ENCODE measurements around the gene HM13.
"Not testable (repeated sequence)": the region's sequence is repeated elsewhere in the genome, so short reads cannot be mapped to it uniquely, and the experiment has no call there.

The HM13 gene, protein sequence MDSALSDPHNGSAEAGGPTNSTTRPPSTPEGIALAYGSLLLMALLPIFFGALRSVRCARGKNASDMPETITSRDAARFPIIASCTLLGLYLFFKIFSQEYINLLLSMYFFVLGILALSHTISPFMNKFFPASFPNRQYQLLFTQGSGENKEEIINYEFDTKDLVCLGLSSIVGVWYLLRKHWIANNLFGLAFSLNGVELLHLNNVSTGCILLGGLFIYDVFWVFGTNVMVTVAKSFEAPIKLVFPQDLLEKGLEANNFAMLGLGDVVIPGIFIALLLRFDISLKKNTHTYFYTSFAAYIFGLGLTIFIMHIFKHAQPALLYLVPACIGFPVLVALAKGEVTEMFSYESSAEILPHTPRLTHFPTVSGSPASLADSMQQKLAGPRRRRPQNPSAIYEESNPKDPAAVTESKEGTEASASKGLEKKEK

GRCh38 chr20:31514154-31515071, at the start of gene HM13:
HM13 (plus strand) TSS chr20:31514442; CDS start chr20:31514552, 110 bp downstream.
- Histone ChIP-seq H3K27me3 (ENCODE audit: insufficient read depth, low read length) (no peaks in the 10 kb centered on the region), H2AFZ (ENCODE audit: low read depth, low read length) (no peak within 1 kb of the TSS), H3K36me3 (ENCODE audit: insufficient read depth, low read length) (peaks cover 16% of the 10 kb centered on the region), H3K4me1 (ENCODE audit: insufficient read depth, low read length) (peaks cover 14% of the 10 kb centered on the region), H3K9me3 (ENCODE audit: low read length) (no peaks in the 10 kb centered on the region), H3K4me3 (ENCODE audit: low read length) (peak within 1 kb of the TSS; percentile 83)

GRCh38 chr20:31470946-31471345, 43.3 kb upstream of the HM13 start:
- not testable (repeated sequence) for H3K27me3 ChIP-seq (ENCODE audit: insufficient read depth, low read length); H2AFZ ChIP-seq (ENCODE audit: low read depth, low read length); H3K36me3 ChIP-seq (ENCODE audit: insufficient read depth, low read length); H3K4me3 ChIP-seq (ENCODE audit: low read length); H3K9me3 ChIP-seq (ENCODE audit: low read length); H3K4me1 ChIP-seq (ENCODE audit: insufficient read depth, low read length)

DNA sequence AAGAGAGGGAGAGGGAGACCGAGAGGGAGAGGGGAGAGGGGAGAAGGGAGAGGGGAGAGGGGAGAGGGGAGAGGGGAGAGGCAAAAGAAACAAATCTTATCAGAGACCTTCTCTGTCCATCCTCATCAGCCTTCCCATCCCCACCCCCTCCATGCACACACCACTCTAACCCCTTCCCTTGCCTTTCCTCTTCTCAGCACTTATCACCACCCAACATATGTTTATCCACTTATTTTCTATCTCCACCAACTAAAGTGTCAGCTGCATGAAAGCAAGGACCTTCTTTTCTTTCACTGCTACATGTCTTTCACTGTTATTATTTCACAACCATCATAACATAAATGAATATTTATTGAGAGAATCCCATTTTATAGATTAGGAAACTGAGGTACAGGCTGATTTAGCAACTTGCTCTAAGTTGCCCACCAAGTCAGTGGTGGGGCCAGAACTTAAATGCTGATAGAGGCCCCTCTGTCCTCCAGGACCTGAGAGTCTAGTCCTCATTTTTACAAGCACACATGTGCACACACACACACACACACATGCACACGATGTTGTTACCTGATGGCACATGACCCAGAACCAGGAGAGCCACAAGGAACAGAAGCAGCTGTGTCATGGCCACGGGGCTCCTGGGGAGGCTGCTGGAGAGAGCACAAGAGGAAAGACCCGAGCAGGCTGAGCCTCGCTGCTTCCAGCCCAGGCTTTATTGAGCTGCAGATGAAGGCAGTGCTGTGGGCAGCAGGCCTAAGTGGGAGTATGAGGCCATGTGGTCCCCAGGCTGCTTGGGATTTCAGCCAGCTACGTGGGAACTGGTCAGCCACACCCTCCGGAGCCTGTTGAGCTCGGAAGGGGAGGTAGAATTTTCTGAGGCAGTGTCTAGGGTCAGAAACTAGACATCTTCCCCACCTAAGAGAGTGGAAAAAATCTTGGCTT, 41.6 kb upstream of the HM13 start:
- Histone ChIP-seq H2AFZ (ENCODE audit: low read depth, low read length) (no peak overlapping the region), H3K4me1 (ENCODE audit: insufficient read depth, low read length) (no peaks in the 10 kb centered on the region), H3K4me3 (ENCODE audit: low read length) (no peak overlapping the region), H3K36me3 (ENCODE audit: insufficient read depth, low read length) (no peaks in the 10 kb centered on the region), H3K9me3 (ENCODE audit: low read length) (no peaks in the 10 kb centered on the region), H3K27me3 (ENCODE audit: insufficient read depth, low read length) (peaks cover 4% of the 10 kb centered on the region)

- Histone ChIP-seq H3K4me1 (ENCODE audit: insufficient read depth, low read length) (no peaks in the 10 kb centered on the region), H3K4me3 (ENCODE audit: low read length) (no peak overlapping the region), H3K9me3 (ENCODE audit: low read length) (no peaks in the 10 kb centered on the region), H3K36me3 (ENCODE audit: insufficient read depth, low read length) (no peaks in the 10 kb centered on the region), H2AFZ (ENCODE audit: low read depth, low read length) (no peak overlapping the region), H3K27me3 (ENCODE audit: insufficient read depth, low read length) (peaks cover 4% of the 10 kb centered on the region)
Observed at GRCh38 chr20:31473331-31474096, 40.7 kb upstream of the HM13 start.

DNA sequence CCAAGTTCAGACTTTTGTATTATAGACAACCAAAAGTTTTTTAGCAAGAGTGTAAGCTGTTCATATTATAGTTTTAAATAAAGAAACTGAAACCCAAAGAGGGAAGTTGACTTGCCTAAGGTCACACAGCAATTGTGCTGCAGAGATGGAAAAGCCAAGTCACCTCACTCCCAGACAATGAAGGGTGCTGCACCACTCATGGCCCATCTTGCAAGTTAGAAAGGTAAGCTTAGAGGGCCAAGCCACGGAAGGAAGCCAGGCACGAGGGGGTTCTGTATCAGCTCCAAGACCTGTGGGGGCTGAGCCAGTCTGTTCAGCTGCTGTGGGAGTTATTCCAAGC, 40.2 kb upstream of the HM13 start:
- H3K4me3 ChIP-seq (ENCODE audit: low read length): no peak overlapping the region
- peaks cover 4% of the 10 kb centered on the region for H3K27me3 ChIP-seq (ENCODE audit: insufficient read depth, low read length)
- no peaks in the 10 kb centered on the region for H3K4me1 ChIP-seq (ENCODE audit: insufficient read depth, low read length)
- no peaks in the 10 kb centered on the region for H3K36me3 ChIP-seq (ENCODE audit: insufficient read depth, low read length)
- no peak overlapping the region for H2AFZ ChIP-seq (ENCODE audit: low read depth, low read length)
- no peaks in the 10 kb centered on the region for H3K9me3 ChIP-seq (ENCODE audit: low read length)

DNA sequence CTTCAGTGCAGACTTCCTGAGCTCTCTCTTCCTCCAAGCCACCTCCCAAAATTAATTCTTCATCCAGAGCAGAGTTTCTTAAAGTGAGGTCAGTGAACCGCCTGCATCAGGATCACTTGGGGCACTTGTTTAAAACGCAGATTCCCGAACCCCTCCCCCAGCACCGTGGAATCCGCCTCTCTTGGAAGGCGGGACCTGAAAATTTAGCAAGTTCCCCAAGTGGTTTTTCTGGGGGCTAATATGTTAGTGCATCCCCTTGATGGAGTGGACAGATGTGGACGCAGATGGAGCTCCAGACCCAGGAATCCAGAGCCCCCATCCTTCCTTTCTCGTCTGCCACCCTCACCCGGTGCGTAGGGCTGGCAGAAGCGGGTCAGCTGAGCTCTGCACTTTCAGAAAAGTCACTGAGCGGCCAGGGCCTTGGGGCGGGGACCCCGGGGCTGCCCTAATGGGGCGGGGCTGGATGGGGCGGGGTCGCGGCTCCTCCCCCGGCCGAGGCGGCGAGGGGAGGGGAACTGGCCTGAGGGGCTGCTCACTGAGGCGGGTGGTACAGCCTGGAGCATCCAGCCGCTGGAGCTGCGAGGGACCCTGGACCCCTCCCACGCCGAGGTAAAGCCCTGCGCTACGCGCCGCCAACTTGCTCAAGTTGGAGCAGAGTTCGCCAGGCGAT, 39.3 kb upstream of the HM13 start, which contains the start of the genes DEFB124 and REM1:
DEFB124 (minus strand) TSS at position 370 of the 670 bp plus-strand sequence. CDS start 2,114 bp downstream, outside the sequence.
REM1 (plus strand) TSS at position 531 of the 670 bp plus-strand sequence. CDS start 1,158 bp downstream, outside the sequence.
- peaks cover 4% of the 10 kb centered on the region for H3K27me3 ChIP-seq (ENCODE audit: insufficient read depth, low read length)
- no peaks in the 10 kb centered on the region for H3K36me3 ChIP-seq (ENCODE audit: insufficient read depth, low read length)
- no peak within 1 kb of the TSS for H2AFZ ChIP-seq (ENCODE audit: low read depth, low read length)
- no peak within 1 kb of the TSS for H3K4me3 ChIP-seq (ENCODE audit: low read length)
- H3K9me3 ChIP-seq (ENCODE audit: low read length): no peaks in the 10 kb centered on the region
- no peaks in the 10 kb centered on the region for H3K4me1 ChIP-seq (ENCODE audit: insufficient read depth, low read length)

DNA sequence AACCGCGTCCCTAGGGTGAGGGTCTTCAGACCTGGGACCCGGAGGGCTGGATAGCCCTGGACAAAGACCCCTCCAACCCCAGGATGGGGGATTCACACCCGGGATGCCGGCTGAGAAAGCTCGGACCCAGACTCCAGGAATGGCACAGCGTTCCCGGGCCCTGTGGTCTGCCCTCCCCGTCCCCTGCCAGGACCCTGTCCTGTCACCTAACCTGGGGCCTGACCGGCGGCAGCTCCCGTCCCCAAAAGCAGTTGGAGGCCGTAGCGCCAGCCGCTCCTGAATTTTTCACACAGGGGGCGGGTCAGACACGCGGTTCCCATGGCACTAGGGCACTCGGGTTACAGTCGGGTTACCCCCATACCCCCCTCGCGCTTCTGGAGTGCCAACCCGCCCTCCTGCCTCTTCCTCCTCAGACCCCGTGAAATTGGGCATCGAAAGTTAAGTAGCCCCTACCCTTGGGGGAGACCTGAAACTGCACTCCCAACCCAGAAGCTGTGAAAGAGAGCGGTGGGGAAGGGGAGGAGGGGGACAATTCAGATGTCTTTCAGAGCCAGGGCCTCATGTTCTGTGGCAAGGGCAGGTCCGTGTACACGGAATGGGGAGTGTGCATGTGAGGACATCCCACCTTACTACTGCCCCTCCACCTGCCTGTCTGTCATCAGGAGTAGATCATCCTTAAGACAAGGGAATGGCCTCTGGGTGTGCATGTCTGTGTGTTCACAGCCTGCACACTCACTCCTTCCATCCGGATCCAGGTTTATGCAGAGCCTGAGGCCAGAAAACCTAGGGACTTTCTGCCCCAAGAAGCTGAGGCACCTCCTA, 38.6 kb upstream of the HM13 start:
- H3K9me3 ChIP-seq (ENCODE audit: low read length): no peaks in the 10 kb centered on the region
- no peaks in the 10 kb centered on the region for H3K36me3 ChIP-seq (ENCODE audit: insufficient read depth, low read length)
- H2AFZ ChIP-seq (ENCODE audit: low read depth, low read length): no peak overlapping the region
- no peaks in the 10 kb centered on the region for H3K4me1 ChIP-seq (ENCODE audit: insufficient read depth, low read length)
- no peak overlapping the region for H3K4me3 ChIP-seq (ENCODE audit: low read length)
- peaks cover 4% of the 10 kb centered on the region for H3K27me3 ChIP-seq (ENCODE audit: insufficient read depth, low read length)

- peaks cover 4% of the 10 kb centered on the region for H3K27me3 ChIP-seq (ENCODE audit: insufficient read depth, low read length)
- no peak overlapping the region for H2AFZ ChIP-seq (ENCODE audit: low read depth, low read length)
- no peak overlapping the region for H3K4me3 ChIP-seq (ENCODE audit: low read length)
- no peaks in the 10 kb centered on the region for H3K4me1 ChIP-seq (ENCODE audit: insufficient read depth, low read length)
- H3K36me3 ChIP-seq (ENCODE audit: insufficient read depth, low read length): no peaks in the 10 kb centered on the region
- H3K9me3 ChIP-seq (ENCODE audit: low read length): no peaks in the 10 kb centered on the region
Observed at GRCh38 chr20:31476294-31476585, 38.0 kb upstream of the HM13 start.

GRCh38 chr20:31476643-31477215, 37.5 kb upstream of the HM13 start:
- no peaks in the 10 kb centered on the region for H3K9me3 ChIP-seq (ENCODE audit: low read length)
- H3K4me1 ChIP-seq (ENCODE audit: insufficient read depth, low read length): no peaks in the 10 kb centered on the region

GRCh38 chr20:31484001-31484400, 30.2 kb upstream of the HM13 start:
- Histone ChIP-seq H3K36me3 (ENCODE audit: insufficient read depth, low read length) (no peaks in the 10 kb centered on the region), H3K9me3 (ENCODE audit: low read length) (no peaks in the 10 kb centered on the region), H3K4me1 (ENCODE audit: insufficient read depth, low read length) (no peaks in the 10 kb centered on the region), H3K27me3 (ENCODE audit: insufficient read depth, low read length) (peaks cover 8% of the 10 kb centered on the region), H2AFZ (ENCODE audit: low read depth, low read length) (no peak overlapping the region), H3K4me3 (ENCODE audit: low read length) (no peak overlapping the region)

More at GRCh38 chr20:31476643-31477215, 37.5 kb upstream of the HM13 start:
- H2AFZ ChIP-seq (ENCODE audit: low read depth, low read length): no peak overlapping the region
- H3K4me3 ChIP-seq (ENCODE audit: low read length): no peak overlapping the region
- no peaks in the 10 kb centered on the region for H3K36me3 ChIP-seq (ENCODE audit: insufficient read depth, low read length)
- peaks cover 4% of the 10 kb centered on the region for H3K27me3 ChIP-seq (ENCODE audit: insufficient read depth, low read length)
